Activated T-cell treated with anti-CD3 and anti-CD28 coated beads, Interleukin-2, amount 50 U/mL, for 72 hours (primary cell): ENCODE results near the gene KCNMA1. TPM values are rescaled to one million over a fixed set of nuclear protein-coding genes. Genes with fewer than 3 reads are reported as not detected.

ENCODE experiments used
- ATAC-seq, 2 donors: fragments of 150-1000 bp; cut with Tn5 transposase; replicated peaks in 1 of 2; 2 replicates each; pipeline ENCODE4 v1.10.0; 2021; ENCODE audit warnings: moderate library complexity in 2 of 2, mild to moderate bottlenecking in 1 of 2
- DNase-seq, 2 donors: peaks; one replicate each; pipeline ENCODE4 v3.0.0; 2021 to 2022; ENCODE audit warnings: mixed read lengths in 1 of 2
- H3K27ac Mint-ChIP-seq: one replicate; pipeline ENCODE4 v1.8.0; 2022; ENCODE audit warnings: mild to moderate bottlenecking, moderate library complexity, mixed read lengths
- H3K27me3 Mint-ChIP-seq: one replicate; pipeline ENCODE4 v1.8.0; 2022; ENCODE audit warnings: low read depth, mixed read lengths
- H3K36me3 Mint-ChIP-seq, 2 donors: one replicate each; pipeline ENCODE4 v1.8.0; 2022; ENCODE audit warnings: mixed read lengths in 2 of 2, mild to moderate bottlenecking in 1 of 2; ENCODE audit not compliant: insufficient read depth in 2 of 2
- H3K4me1 Mint-ChIP-seq: one replicate; pipeline ENCODE4 v1.8.0; 2022; ENCODE audit warnings: low read depth, mixed read lengths
- H3K4me3 Mint-ChIP-seq, 2 donors: one replicate each; pipeline ENCODE4 v1.8.0; 2022; ENCODE audit warnings: mild to moderate bottlenecking in 2 of 2, mixed read lengths in 2 of 2, moderate library complexity in 2 of 2
- H3K9me3 Mint-ChIP-seq, 2 donors: one replicate each; pipeline ENCODE4 v1.8.0; 2022; ENCODE audit warnings: mixed read lengths in 2 of 2
- total RNA-seq, 2 donors: library from RNA; stranded (reverse); gene quantifications; one replicate each; pipeline ENCODE4 v1.2.3, GENCODE V29; 2022

Gene KCNMA1
- total RNA-seq, 2 donors from 2014 or later: 0.55 to 1.0 TPM

DNA sequence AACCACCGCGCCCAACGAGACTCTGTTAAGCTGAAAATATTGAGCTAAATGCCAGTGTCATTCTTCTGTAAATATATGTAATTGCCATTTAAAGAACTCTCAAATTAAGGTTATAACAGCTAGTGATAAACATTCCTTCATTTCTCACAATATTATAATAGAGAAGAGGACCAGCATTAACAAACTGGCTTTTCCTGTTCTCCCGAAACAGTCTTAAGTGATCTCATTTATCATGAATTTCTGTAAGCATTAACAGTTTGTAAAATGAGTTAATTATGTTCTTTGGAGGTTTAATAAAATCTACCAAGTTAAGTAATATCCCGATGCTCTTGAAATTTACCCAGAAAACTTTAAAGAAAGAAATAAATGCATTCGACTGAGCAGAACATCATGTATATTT is 352.8 kb downstream of the KCNMA1 start:
- Mint-ChIP-seq H3K36me3 (peaks cover 2 to 5% of the 10 kb centered on the region in 2 donors), H3K27me3 (peaks cover 20% of the 10 kb centered on the region), H3K27ac (no peak overlapping the region)

DNA sequence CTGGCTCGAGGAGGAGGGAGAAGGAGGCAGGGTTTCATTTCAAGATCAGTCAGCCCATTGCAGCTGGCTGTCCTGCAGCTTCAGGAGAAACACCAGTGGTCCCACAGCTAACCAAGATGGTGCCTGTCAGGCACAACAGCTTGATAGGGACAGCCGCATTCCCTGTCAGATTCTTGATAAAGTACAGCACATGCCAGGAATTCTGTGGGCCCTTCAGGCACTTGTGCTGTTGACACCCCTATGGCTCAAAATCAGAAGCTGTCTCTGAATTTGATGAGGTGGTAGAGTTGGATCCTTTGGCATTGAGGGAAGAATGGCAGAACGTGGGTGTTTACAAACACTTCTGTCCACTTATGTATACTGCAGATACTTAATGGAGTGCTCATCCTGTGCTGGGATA is 354.3 kb downstream of the KCNMA1 start:
- H3K36me3 Mint-ChIP-seq: peaks cover 2 to 8% of the 10 kb centered on the region in 2 donors
- no peak overlapping the region for H3K27ac Mint-ChIP-seq
- no peak for ATAC-seq
- peaks cover 3 to 4% of the 10 kb centered on the region in 2 donors for H3K9me3 Mint-ChIP-seq
- H3K4me3 Mint-ChIP-seq: no peak overlapping the region
- no peak for DNase-seq
- peaks cover 21% of the 10 kb centered on the region for H3K27me3 Mint-ChIP-seq
- H3K4me1 Mint-ChIP-seq: peaks cover 11% of the 10 kb centered on the region

More for the DNA sequence above, 352.8 kb downstream of the KCNMA1 start:
- no peak for DNase-seq
- H3K4me3 Mint-ChIP-seq: no peak overlapping the region
- peaks cover 2 to 3% of the 10 kb centered on the region in 2 donors for H3K9me3 Mint-ChIP-seq
- H3K4me1 Mint-ChIP-seq: peaks cover 5% of the 10 kb centered on the region
- no peak for ATAC-seq

DNA sequence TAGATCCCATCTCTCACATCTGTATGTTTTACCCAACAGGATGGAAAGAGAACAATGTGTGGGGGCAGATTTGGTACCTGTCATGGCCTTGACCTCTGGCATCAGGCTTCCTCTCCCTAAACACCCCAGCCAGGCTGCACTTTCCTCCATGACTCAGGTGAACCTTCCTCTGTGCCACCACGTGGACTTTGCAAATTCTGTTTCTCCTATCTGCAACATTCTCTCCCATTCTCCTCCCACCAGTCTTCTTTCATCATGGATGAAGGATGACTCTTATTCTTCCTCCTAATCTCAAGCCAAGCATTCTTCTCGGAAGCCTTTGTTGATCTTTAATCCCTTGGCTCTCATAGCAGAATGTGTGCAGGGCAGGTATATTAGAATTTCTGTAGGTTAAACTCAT is 355.4 kb downstream of the KCNMA1 start:
- ATAC-seq (no peak), DNase-seq (no peak)
- Mint-ChIP-seq H3K9me3 (peaks cover 3 to 4% of the 10 kb centered on the region in 2 donors), H3K27ac (no peak overlapping the region), H3K36me3 (peaks cover 2 to 10% of the 10 kb centered on the region in 2 donors), H3K4me1 (peaks cover 11% of the 10 kb centered on the region), H3K4me3 (no peak overlapping the region), H3K27me3 (peaks cover 20% of the 10 kb centered on the region)

DNA sequence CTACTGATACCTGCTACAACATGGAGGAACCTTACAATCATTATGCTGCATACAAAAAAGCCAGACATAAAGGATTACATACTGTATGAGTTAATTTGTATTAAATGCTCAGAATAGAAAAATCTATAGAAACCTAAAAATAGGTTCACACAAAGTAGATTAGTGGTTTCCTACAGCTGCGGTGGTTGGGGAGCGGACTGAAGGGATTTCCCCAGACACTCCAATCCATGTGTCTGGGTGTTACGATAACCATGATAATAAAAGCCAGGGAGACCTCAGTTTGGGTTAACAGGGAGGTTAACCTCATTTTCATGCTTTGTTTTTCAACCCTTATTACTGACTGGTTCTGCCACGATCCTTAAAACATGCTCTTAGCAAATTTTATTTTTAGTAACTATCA is 355.9 kb downstream of the KCNMA1 start:
- Mint-ChIP-seq H3K9me3 (peaks cover 3 to 4% of the 10 kb centered on the region in 2 donors), H3K27ac (no peak overlapping the region), H3K36me3 (peaks cover 2 to 10% of the 10 kb centered on the region in 2 donors), H3K4me3 (no peak overlapping the region), H3K4me1 (peaks cover 11% of the 10 kb centered on the region), H3K27me3 (peaks cover 16% of the 10 kb centered on the region)
- DNase-seq (no peak), ATAC-seq (no peak)

DNA sequence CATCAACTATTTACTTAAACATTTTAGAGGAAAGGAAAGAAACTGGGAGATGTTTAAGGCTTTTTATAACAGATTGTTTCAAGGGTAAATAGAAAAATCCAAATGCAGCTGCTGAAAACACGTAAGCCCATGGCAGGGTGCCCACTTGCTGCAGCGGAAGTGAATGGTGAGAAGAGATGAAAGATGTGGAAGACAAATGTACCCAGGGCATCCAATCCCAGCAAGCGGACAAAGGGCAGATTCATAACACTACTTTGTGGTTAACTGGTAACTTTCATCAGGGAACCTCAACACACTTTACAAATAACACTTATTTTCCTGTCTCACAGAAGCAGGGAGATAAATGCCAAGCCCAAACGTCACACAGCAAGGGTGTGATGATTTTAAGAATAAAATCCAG is 358.4 kb downstream of the KCNMA1 start:
- Mint-ChIP-seq H3K9me3 (peaks cover 3 to 4% of the 10 kb centered on the region in 2 donors), H3K36me3 (peaks cover 2 to 10% of the 10 kb centered on the region in 2 donors), H3K27me3 (peaks cover 18% of the 10 kb centered on the region), H3K4me1 (peaks cover 11% of the 10 kb centered on the region), H3K27ac (no peak overlapping the region), H3K4me3 (no peak overlapping the region)
- ATAC-seq (peak; percentile 30 to 50), DNase-seq (peak; percentile 5 to 30)

DNA sequence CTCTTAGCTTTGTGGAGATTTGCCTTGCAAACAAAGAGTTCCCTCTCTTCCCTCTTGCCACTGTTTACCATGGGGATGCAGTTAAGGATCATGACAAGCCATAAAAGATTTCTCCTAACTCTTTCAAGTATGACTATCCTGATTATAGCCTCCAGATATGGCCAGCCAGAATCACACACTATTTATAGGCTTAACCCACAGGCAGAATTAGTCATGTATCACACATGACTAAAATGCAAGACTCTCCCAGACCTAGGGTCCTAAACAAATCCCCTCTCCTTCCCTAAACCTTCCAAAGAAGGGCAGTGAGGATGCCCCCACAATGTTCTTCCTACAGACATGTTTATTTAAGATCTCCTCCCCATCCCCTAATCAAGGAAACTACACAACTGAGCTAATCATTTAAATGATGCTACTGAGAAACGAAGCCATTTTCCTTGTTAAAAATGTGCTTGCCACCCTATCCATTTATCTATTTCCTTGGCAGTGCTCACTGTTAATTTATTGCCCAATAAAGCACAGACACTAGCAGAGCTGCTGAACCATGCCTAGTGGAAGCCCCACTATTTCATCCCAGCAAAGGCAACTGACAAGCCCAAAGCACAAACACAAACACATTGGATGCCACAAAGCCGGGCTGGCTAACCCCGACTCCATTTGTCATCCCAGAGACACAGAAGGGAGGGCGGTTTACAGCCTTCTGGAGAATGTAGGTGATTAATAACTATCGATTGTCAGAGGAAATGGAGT is 363.4 kb downstream of the KCNMA1 start:
- peaks cover 19% of the 10 kb centered on the region for H3K27me3 Mint-ChIP-seq
- DNase-seq (no peak), ATAC-seq (no peak)
- H3K4me1 Mint-ChIP-seq: peaks cover 5% of the 10 kb centered on the region
- H3K9me3 Mint-ChIP-seq: peaks cover 0 to 1% of the 10 kb centered on the region in 2 donors
- H3K4me3 Mint-ChIP-seq: no peak overlapping the region
- no peak overlapping the region for H3K27ac Mint-ChIP-seq
- peaks cover 0 to 4% of the 10 kb centered on the region in 2 donors for H3K36me3 Mint-ChIP-seq

DNA sequence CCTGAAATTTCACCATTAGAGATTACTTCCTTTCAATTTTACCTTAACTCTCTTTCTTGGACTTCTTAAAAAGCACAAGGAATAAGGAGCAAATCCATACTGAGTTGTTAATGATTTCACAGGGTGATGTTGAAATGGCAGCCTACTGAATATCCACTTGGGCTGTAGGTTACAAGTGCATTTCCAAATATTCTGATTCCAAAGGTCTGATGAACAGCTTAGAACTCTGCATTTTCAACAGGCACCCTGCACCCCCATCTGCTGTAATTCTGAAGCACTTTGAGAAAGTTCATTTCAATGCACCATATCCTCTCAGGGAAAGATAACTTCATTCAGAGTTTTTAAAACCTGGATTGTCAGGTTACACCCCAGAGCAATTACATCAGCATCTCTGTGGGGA is 368.4 kb downstream of the KCNMA1 start:
- H3K4me3 Mint-ChIP-seq: no peak overlapping the region
- H3K9me3 Mint-ChIP-seq: peaks cover 0 to 1% of the 10 kb centered on the region in 2 donors
- peaks cover 7% of the 10 kb centered on the region for H3K4me1 Mint-ChIP-seq
- no peak for DNase-seq
- H3K36me3 Mint-ChIP-seq: no peaks in the 10 kb centered on the region
- peaks cover 17% of the 10 kb centered on the region for H3K27me3 Mint-ChIP-seq
- ATAC-seq: no peak
- no peak overlapping the region for H3K27ac Mint-ChIP-seq

DNA sequence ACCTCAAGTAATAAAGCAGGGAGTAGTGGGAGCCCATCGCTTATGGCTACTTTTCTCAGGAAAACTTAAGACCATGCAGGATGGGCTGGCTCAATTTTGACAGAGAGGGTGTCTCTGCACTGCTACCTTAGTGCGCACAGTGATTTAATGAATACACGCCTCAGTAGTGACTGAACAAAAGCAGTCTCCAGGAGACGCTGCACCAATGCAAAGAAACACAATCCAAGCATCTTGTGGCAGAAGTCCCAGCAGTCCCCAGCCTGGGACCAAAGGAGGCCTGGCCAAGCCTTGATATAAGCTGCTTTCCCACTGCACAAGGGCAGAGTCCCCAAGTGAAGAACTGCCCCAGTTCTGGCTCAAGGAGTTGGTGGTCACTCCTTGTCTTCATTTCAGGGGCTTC is 368.9 kb downstream of the KCNMA1 start:
- no peaks in the 10 kb centered on the region for H3K36me3 Mint-ChIP-seq
- peaks cover 12% of the 10 kb centered on the region for H3K4me1 Mint-ChIP-seq
- DNase-seq (no peak), ATAC-seq (no peak)
- H3K4me3 Mint-ChIP-seq: no peak overlapping the region
- peaks cover 18% of the 10 kb centered on the region for H3K27me3 Mint-ChIP-seq
- no peak overlapping the region for H3K27ac Mint-ChIP-seq
- peaks cover 0 to 1% of the 10 kb centered on the region in 2 donors for H3K9me3 Mint-ChIP-seq

DNA sequence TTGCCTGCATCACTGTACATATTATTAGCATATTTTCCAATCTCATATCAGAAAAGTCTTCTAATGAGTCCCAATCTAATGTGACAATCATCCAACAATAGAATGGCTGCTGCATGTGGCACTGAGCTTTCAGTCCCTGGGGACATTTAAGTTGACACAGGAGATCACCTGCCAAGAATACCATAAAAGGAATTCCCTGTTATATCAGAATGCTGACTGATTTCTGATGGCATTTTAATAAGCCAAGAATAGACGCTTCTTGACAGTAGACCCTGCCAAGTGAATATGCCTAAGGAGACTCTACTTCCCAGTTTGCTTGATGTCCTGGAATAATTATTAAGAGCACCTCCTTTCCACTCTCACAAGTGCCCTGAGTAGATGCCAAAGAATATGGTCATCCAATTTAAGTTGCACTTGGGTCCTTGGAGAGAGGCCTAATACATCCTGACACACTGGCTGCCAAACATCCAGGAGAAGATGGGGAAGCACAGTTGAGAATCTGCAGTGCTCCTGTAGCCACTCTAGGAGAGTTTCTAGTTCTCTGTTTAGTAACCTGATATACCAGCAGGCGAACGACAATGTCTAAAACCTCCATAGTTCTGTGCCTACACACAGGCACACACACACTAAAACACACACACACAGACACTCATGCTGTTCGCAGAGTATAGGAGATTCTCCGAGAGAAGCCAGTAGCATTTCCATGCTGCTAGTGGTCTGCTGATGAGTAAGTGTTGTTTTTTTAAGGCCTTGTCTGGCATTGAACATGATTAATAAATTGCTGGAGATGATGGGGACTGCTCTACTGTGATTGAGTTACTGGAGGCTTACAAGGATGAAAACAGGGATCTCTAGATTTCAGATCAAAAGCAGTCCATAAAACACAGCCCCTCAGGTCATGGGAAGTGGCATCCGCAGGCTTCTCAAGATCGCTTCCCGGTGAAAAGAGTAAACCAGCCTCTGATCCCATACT is 369.6 kb downstream of the KCNMA1 start:
- peaks cover 15% of the 10 kb centered on the region for H3K4me1 Mint-ChIP-seq
- no peaks in the 10 kb centered on the region for H3K36me3 Mint-ChIP-seq
- peaks cover 23% of the 10 kb centered on the region for H3K27me3 Mint-ChIP-seq
- no peak for ATAC-seq
- no peak for DNase-seq
- H3K27ac Mint-ChIP-seq: no peak overlapping the region
- H3K9me3 Mint-ChIP-seq: peaks cover 1% of the 10 kb centered on the region in 2 donors
- H3K4me3 Mint-ChIP-seq: no peak overlapping the region

DNA sequence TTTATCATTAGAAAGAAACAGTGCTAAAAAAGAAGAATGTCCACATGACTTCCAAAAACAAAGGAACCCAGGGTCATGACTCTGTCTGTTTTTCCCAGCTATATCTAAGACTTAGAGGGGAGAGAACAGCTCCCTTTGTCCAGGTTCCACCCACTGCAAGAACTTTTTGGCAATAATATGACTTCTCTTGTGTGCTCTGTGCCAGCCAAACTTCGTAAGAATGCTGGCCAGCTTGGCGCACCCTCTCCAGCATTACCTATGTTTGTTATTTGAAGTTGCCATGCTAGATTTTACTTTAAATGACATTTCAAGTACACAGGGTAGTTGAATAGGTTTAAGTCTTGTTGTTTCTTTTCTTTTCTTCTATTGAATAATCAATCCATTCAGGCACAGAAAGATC is 371.4 kb downstream of the KCNMA1 start:
- peaks cover 1% of the 10 kb centered on the region in 2 donors for H3K9me3 Mint-ChIP-seq
- H3K27ac Mint-ChIP-seq: no peak overlapping the region
- peaks cover 17% of the 10 kb centered on the region for H3K27me3 Mint-ChIP-seq
- H3K36me3 Mint-ChIP-seq: no peaks in the 10 kb centered on the region
- DNase-seq: no peak
- H3K4me3 Mint-ChIP-seq: no peak overlapping the region
- H3K4me1 Mint-ChIP-seq: peaks cover 15% of the 10 kb centered on the region
- no peak for ATAC-seq

DNA sequence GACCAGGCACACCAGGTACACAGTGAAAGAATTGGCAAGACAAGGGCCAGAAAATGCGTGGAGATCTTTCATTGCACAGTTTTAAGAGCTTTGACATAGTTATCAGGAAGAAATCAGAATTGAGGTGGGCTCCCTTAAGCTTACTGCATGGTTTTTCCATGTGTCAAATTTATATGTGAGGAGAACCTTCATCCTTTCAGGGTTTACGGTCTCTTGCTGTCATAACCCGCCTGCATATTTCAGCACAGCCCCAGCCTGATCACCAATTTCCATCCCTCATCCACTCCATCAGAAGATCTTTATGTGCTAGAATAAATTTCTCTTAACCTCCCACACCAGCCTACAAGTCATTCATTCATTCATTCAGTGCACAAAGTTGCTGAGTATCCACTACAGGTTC is 373.1 kb downstream of the KCNMA1 start:
- no peak for DNase-seq
- Mint-ChIP-seq H3K4me3 (peak overlapping the region; percentile 5 to 64), H3K27me3 (peaks cover 24% of the 10 kb centered on the region), H3K27ac (no peak overlapping the region), H3K36me3 (no peaks in the 10 kb centered on the region), H3K4me1 (peaks cover 15% of the 10 kb centered on the region), H3K9me3 (peaks cover 1 to 2% of the 10 kb centered on the region in 2 donors)
- ATAC-seq: peak; percentile 34 to 35

DNA sequence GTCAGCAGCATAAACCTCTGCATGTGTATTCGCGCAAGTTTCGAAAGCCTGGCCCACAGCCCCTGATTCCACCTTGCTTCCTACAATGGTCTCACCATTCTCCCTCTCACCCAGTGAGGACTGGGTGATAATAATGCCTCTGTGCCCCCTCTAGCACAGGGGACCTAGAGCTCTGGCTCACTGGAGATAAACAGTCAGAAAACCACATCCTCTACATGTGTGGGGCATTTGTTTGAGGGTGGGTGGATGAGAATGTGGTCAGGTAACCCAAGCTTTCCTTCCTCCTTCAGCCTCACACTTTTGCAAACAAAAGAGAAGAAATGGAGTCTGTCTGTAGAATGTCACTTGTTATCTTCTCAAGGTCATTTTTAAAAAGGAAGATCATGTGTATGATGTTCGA is 373.5 kb downstream of the KCNMA1 start:
- ATAC-seq (peak; percentile 86 to 91), DNase-seq (peak; percentile 8 to 12)
- Mint-ChIP-seq H3K9me3 (peaks cover 1 to 2% of the 10 kb centered on the region in 2 donors), H3K27ac (no peak overlapping the region), H3K36me3 (no peaks in the 10 kb centered on the region), H3K4me3 (peak overlapping the region; percentile 5 to 64), H3K27me3 (peaks cover 24% of the 10 kb centered on the region), H3K4me1 (peaks cover 15% of the 10 kb centered on the region)

DNA sequence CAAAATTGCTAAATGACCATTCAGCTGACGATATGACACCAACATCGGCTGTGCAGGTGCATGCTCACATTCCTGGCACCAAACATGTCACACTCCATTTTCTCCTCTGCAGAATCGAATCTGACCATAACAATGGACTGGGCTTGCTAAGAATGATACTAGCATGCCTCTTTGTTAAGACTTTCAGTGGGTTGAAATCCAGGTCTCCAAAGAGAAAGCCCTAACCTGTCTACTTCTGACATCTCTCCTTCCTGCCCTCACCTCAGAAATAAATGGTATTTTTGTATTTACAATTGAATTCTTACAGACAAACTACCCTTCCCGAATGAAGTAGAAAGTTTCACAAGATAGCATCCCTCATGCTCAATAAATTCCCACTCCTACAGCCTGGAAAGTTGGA is 373.9 kb downstream of the KCNMA1 start:
- DNase-seq (no peak), ATAC-seq (no peak)
- Mint-ChIP-seq H3K4me1 (peaks cover 15% of the 10 kb centered on the region), H3K36me3 (no peaks in the 10 kb centered on the region), H3K27ac (no peak overlapping the region), H3K27me3 (peaks cover 24% of the 10 kb centered on the region), H3K4me3 (peak overlapping the region; percentile 5 to 64), H3K9me3 (peaks cover 1 to 2% of the 10 kb centered on the region in 2 donors)
